HS-27A (cell line): ENCODE measurements around the gene AIF1.

Experiments used
- DNase-seq: peaks from one replicate; pipeline ENCODE4 v3.0.0-alpha.2; 2012; ENCODE audit warnings: low read depth, missing footprints

AIF1 gene

GRCh38 chr6:31620586-31621319, 5.7 kb downstream of the AIF1 start, which contains the start of gene PRRC2A:
Gene PRRC2A, plus strand, starts transcription at chr6:31620715. Its CDS starts 2,075 bp downstream, at chr6:31622790.
- no peak for DNase-seq

GRCh38 chr6:31621320-31621939, 6.4 kb downstream of the AIF1 start:
- DNase-seq = no peak

- DNase-seq = no peak
Measured at GRCh38 chr6:31621991-31622390, 7.0 kb downstream of the AIF1 start.

GRCh38 chr6:31622684-31623091, 7.7 kb downstream of the AIF1 start:
- DNase-seq = no peak

- no peak for DNase-seq
Measured at GRCh38 chr6:31624070-31624469, 9.0 kb downstream of the AIF1 start.

- no peak for DNase-seq
Measured at GRCh38 chr6:31626952-31627351, 11.9 kb downstream of the AIF1 start.

- DNase-seq = no peak
Measured at GRCh38 chr6:31627690-31628287, 12.8 kb downstream of the AIF1 start.

- no peak for DNase-seq
Measured at GRCh38 chr6:31629014-31629413, 14.0 kb downstream of the AIF1 start.

- no peak for DNase-seq
Measured at GRCh38 chr6:31630177-31630934, 15.3 kb downstream of the AIF1 start.

GRCh38 chr6:31631209-31631608, 16.2 kb downstream of the AIF1 start:
- no peak for DNase-seq

- no peak for DNase-seq
Measured at GRCh38 chr6:31631681-31632278, 16.7 kb downstream of the AIF1 start.

- DNase-seq = no peak
Measured at GRCh38 chr6:31632279-31632946, 17.4 kb downstream of the AIF1 start.

GRCh38 chr6:31633447-31633846, 18.4 kb downstream of the AIF1 start:
- DNase-seq = no peak

GRCh38 chr6:31634131-31634530, 19.1 kb downstream of the AIF1 start:
- no peak for DNase-seq

GRCh38 chr6:31634969-31635575, 20.0 kb downstream of the AIF1 start:
- DNase-seq = no peak

GRCh38 chr6:31636698-31637596, 21.9 kb downstream of the AIF1 start:
- DNase-seq = no peak

GRCh38 chr6:31639043-31639442, 24.0 kb downstream of the AIF1 start:
- DNase-seq = no peak

GRCh38 chr6:31639449-31639861, 24.4 kb downstream of the AIF1 start:
- no peak for DNase-seq

GRCh38 chr6:31640612-31641011, 25.6 kb downstream of the AIF1 start:
- DNase-seq = no peak

- DNase-seq = no peak
Measured at GRCh38 chr6:31641370-31641769, 26.3 kb downstream of the AIF1 start.
